ENCODE data around the gene MECP2. TPM values are rescaled to one million over a fixed set of nuclear protein-coding genes. Genes with fewer than 3 reads are reported as not detected.
A peak's percentile ranks its signal among the peaks of the same experiment; 100 is the strongest.

The MECP2 gene
- polyA plus RNA-seq, 1 experiment = 11.9 TPM

GRCh38 chrX:154096140-154097002 is 1.1 kb downstream of the MECP2 start:
- DNase-seq (ENCODE audit: low read depth) = no peak
- Histone ChIP-seq H3K27me3 (ENCODE audit: control insufficient read depth, insufficient read depth, low read length) (no peaks in the 10 kb centered on the region), H3K36me3 (ENCODE audit: control insufficient read depth, insufficient read depth, low read length) (no peaks in the 10 kb centered on the region), H3K4me3 (ENCODE audit: low read depth, low read length) (peak overlapping the region; percentile 67)
- POLR2A ChIA-PET = no interaction called here
- CTCF ChIA-PET = interaction anchor here (1.1 to 1.5 kb wide), 3 partner anchors 11 to 82 kb away, joined by 3 to 4 read pairs (median 3); no protein-coding TSS in a partner anchor
- TF ChIP-seq, protein P1, sequence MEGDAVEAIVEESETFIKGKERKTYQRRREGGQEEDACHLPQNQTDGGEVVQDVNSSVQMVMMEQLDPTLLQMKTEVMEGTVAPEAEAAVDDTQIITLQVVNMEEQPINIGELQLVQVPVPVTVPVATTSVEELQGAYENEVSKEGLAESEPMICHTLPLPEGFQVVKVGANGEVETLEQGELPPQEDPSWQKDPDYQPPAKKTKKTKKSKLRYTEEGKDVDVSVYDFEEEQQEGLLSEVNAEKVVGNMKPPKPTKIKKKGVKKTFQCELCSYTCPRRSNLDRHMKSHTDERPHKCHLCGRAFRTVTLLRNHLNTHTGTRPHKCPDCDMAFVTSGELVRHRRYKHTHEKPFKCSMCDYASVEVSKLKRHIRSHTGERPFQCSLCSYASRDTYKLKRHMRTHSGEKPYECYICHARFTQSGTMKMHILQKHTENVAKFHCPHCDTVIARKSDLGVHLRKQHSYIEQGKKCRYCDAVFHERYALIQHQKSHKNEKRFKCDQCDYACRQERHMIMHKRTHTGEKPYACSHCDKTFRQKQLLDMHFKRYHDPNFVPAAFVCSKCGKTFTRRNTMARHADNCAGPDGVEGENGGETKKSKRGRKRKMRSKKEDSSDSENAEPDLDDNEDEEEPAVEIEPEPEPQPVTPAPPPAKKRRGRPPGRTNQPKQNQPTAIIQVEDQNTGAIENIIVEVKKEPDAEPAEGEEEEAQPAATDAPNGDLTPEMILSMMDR (IDR thresholded peaks at IDR 0.05; ENCODE audit: insufficient read depth, low read depth, low read length) = no peak

DNA sequence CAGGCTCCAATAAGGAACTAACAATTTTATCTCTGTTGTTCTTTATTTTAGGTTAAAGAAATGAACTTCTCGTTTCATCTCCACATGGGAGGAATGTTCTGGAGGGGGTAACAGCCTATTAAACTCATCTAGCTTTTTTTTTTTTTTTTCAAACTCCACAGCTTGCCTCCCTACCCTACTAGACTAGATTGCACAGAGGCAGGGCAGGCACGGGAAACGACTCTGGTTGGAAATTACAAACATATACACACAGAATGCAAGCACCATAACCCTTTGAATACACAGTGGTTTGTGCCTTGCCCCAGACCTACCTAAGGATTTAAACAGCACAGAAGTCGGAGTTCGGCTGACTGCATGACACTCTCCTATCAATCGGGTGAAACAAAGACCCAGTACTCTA is 2.7 kb downstream of the MECP2 start:
- POLR2A ChIA-PET = interaction anchor here (0.5 kb wide), 1 partner anchor 160 kb away, joined by 3 read pairs; the partner anchor contains the start of gene NAA10
- CTCF ChIA-PET = interaction anchor here (1.1 kb wide), 1 partner anchor 10 kb away, joined by 3 read pairs; no protein-coding TSS in a partner anchor
- Histone ChIP-seq H3K27me3 (ENCODE audit: control insufficient read depth, insufficient read depth, low read length) (no peaks in the 10 kb centered on the region), H3K4me3 (ENCODE audit: low read depth, low read length) (no peak overlapping the region), H3K36me3 (ENCODE audit: control insufficient read depth, insufficient read depth, low read length) (no peaks in the 10 kb centered on the region)
- no peak for DNase-seq (ENCODE audit: low read depth)
- TF ChIP-seq, protein P1 (IDR thresholded peaks at IDR 0.05; ENCODE audit: insufficient read depth, low read depth, low read length) = no peak

DNA sequence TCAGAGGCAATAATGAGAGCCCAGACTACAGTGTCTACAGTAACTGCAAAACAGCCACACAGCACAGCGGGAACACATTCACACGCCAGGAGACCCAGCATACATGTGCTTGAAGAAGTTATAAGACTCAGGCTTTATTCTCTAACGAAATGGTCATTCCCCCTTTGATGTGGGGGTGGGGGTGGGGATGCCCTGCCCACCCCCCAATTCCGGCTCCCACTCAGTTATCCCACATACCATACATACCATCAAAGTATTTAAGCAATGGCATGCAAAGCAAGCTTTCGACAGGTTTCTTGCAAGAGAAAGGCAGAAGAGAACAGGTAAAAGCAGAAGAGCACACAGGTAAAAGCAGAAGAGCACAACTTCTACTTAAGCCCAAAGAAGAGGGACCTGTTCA is 3.6 kb downstream of the MECP2 start:
- CTCF ChIA-PET = no interaction called here
- H3K36me3 ChIP-seq (ENCODE audit: control insufficient read depth, insufficient read depth, low read length) = no peaks in the 10 kb centered on the region
- POLR2A ChIA-PET = no interaction called here
- TF ChIP-seq, protein P1 (IDR thresholded peaks at IDR 0.05; ENCODE audit: insufficient read depth, low read depth, low read length) = no peak
- H3K27me3 ChIP-seq (ENCODE audit: control insufficient read depth, insufficient read depth, low read length) = no peaks in the 10 kb centered on the region
- no peak overlapping the region for H3K4me3 ChIP-seq (ENCODE audit: low read depth, low read length)
- DNase-seq (ENCODE audit: low read depth) = no peak

GRCh38 chrX:154092371-154092770 is 5.1 kb downstream of the MECP2 start:
- Histone ChIP-seq H3K27me3 (ENCODE audit: control insufficient read depth, insufficient read depth, low read length) (no peaks in the 10 kb centered on the region), H3K4me3 (ENCODE audit: low read depth, low read length) (no peak overlapping the region), H3K36me3 (ENCODE audit: control insufficient read depth, insufficient read depth, low read length) (no peaks in the 10 kb centered on the region)
- no peak for DNase-seq (ENCODE audit: low read depth)
- ChIA-PET CTCF (interaction anchor here (1.1 to 1.3 kb wide), 2 partner anchors 9 to 79 kb away, joined by 4 read pairs; no protein-coding TSS in a partner anchor), POLR2A (no interaction called here)
- TF ChIP-seq, protein P1 (IDR thresholded peaks at IDR 0.05; ENCODE audit: insufficient read depth, low read depth, low read length) = no peak

DNA sequence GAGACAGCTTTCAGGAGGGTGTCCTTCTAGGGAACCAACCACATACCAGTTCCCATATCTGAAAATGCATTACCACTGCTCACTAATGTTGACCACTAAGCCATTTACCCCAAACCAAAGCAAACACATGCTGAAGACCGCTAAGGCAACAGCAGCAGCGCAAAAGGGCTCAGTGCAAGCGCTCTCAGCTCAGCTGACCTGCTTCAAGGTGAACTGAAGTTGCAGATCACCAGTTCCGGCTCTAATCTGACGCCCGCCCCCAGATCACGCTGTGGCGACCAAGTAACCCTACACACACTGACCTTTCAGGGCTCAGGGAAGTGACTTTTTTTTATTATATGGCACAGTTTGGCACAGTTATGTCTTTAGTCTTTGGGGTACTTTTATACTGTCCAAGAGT is 5.8 kb downstream of the MECP2 start:
- CTCF ChIA-PET = interaction anchor here (0.6 to 0.9 kb wide), 2 partner anchors 78 to 127 kb away, joined by 3 read pairs; no protein-coding TSS in a partner anchor
- POLR2A ChIA-PET = no interaction called here
- TF ChIP-seq, protein P1 (IDR thresholded peaks at IDR 0.05; ENCODE audit: insufficient read depth, low read depth, low read length) = no peak
- Histone ChIP-seq H3K36me3 (ENCODE audit: control insufficient read depth, insufficient read depth, low read length) (no peaks in the 10 kb centered on the region), H3K27me3 (ENCODE audit: control insufficient read depth, insufficient read depth, low read length) (no peaks in the 10 kb centered on the region), H3K4me3 (ENCODE audit: low read depth, low read length) (no peak overlapping the region)
- no peak for DNase-seq (ENCODE audit: low read depth)

Measured in BJ (cell line).